Lower leg skin (tissue), 4 donors: ENCODE results near the gene ZC3H13. TPM values are rescaled to one million over a fixed set of nuclear protein-coding genes. Genes with fewer than 3 reads are reported as not detected.

ENCODE experiments used
- DNase-seq, 2 donors: peaks; one replicate each; pipeline ENCODE4 v3.0.0-alpha.2; 2019; ENCODE audit warnings: low spot score in 2 of 2
- H3K4me3 ChIP-seq: fragments of 200-600 bp; sonication (generic); 2 replicates; pipeline ENCODE4 v1.5.1; 2017; ENCODE audit warnings: mild to moderate bottlenecking, low read depth; ENCODE audit not compliant: poor library complexity, severe bottlenecking
- POLR2A ChIP-seq, 2 donors: fragments of 450-650 bp; IDR thresholded peaks; one replicate each; pipeline ENCODE4 v1.6.1; 2016 to 2017; ENCODE audit warnings: antibody characterized with exemption in 2 of 2, mild to moderate bottlenecking in 1 of 2, moderate library complexity in 1 of 2
- WGBS, 2 donors: methylation state at CpG; one replicate each; pipeline ENCODE4 v1.1.5; 2018; 5-methylcytosine and 5-hydroxymethylcytosine counted together
- intact Hi-C: fragments of 100-400 bp; cut with DNase I; formaldehyde crosslinking; loops from one replicate; pipeline ENCODE4 v1.15.0; 2023; ENCODE audit warnings: low total_unique reads
- total RNA-seq, 4 donors: library from RNA; depleted of rRNA; stranded (reverse); fragments of >200 nt; gene quantifications; one replicate each; pipeline ENCODE4 v1.1.0, GENCODE V29; 2016
- TF ChIP-seq, protein P1 (sequence below), 3 donors: fragments of 450-650 bp; IDR thresholded peaks; one replicate each; pipeline ENCODE4 v1.5.1; 2016; ENCODE audit warnings: antibody characterized with exemption in 3 of 3, mild to moderate bottlenecking in 3 of 3, moderate library complexity in 2 of 3

Gene ZC3H13
- total RNA-seq, 4 donors from 2014 or later = 21.1 to 42.5 (median 25.3) TPM

DNA sequence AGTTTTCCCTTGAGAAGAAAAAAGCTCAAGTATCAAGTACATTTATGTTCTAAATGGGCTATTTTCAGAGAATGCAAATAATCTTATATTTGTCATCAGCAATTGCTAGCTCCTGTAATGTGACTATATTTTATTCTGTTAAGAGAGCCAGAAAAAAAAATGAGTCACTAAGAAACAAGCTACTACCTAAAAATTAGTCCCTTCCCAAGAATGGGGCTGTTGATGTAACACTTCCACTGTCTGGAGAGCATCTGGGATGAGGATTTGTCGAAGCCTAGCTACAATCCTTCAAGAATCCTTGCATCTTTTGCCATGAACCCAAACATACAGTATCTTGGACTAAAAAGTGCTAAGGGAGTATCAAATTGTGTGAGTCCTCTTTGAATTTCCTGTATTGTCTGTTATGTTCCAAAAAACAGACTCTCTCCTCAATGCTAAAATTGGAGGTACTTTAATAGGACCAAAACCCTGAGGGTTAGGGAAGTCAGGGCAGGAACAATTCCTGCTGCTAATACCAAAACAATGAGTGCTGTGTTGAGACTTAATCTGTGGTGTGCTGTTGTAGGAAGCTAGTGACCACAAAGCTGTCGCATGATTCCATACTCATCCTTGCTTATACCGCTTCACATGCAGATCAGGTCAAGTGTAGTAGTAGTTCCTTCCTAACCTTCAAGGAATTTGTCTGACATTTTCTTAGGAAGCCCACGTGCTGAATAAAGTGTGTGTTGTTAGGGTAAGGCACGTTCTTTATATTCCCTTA is 4.9 kb upstream of the ZC3H13 start:
- H3K4me3 ChIP-seq = no peak overlapping the region
- intact Hi-C loops = no loop called here
- no peak for TF ChIP-seq POLR2A (IDR thresholded peaks at IDR 0.05)
- TF ChIP-seq, protein P1, sequence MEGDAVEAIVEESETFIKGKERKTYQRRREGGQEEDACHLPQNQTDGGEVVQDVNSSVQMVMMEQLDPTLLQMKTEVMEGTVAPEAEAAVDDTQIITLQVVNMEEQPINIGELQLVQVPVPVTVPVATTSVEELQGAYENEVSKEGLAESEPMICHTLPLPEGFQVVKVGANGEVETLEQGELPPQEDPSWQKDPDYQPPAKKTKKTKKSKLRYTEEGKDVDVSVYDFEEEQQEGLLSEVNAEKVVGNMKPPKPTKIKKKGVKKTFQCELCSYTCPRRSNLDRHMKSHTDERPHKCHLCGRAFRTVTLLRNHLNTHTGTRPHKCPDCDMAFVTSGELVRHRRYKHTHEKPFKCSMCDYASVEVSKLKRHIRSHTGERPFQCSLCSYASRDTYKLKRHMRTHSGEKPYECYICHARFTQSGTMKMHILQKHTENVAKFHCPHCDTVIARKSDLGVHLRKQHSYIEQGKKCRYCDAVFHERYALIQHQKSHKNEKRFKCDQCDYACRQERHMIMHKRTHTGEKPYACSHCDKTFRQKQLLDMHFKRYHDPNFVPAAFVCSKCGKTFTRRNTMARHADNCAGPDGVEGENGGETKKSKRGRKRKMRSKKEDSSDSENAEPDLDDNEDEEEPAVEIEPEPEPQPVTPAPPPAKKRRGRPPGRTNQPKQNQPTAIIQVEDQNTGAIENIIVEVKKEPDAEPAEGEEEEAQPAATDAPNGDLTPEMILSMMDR (IDR thresholded peaks at IDR 0.05) = no peak
- 54 to 65% methylated on average over 5 of the region's 5 CpGs for WGBS, 2 donors
- no peak for DNase-seq

DNA sequence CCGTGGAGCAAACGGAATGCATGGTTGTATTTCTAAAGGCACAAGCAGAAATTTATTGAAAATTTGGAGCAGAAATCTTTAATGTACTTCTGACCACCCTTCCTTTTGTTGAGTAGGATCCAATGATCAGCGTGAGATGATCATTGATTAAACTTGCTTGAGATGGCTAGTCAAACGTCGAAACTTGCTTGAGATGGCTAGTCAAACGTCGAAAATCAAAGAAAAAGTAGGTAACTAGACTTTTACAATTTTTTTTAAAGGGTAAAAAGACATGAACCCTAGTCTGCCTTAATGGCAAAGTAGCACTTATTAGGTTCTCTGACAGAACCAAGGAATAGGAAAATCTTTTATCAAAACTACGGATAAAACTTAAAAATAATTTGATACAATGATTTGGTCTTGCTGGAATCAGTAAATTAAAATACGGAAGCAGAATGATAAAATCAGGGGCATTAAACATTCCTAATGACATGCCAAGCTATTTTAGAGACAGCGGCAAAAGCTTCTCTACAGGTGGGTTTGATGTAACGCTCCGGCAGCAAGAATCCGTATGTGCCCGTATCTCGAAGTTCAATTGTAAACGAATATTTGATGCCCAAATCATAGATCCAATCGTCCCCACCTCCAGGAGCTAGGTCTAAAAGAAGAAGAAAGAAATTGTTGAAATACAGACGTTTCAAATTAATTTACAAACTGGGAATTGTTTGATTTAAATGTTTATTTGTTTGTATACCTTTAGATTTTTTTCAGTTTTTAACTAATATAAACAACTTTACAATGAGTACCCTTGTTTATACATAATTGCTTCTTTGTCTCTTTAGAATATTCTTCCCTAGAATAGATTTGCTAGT is 841 bp upstream of the ZC3H13 start:
- H3K4me3 ChIP-seq = peak overlapping the region; percentile 92
- WGBS, 2 donors = 18 to 24% methylated on average over 18 of the region's 18 CpGs
- no peak for TF ChIP-seq POLR2A (IDR thresholded peaks at IDR 0.05)
- TF ChIP-seq, protein P1 (IDR thresholded peaks at IDR 0.05) = no peak
- DNase-seq = no peak
- intact Hi-C loops = no loop called here

DNA sequence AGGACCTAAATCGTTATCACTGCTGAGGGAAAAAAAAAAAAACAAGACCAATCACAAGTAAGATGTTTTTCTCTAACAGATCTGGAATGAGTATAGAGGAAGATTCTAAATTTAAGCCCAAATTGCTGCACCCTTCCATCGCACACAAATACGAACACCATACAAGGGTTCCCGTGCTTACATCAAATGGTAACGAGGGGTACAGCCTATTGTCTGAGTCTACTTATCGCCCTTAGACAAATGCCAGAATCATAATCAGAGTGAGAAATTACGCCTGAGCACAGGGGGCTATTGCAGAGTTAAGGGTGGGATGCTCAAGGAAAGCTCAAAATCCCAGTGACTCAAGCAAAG is 603 bp downstream of the ZC3H13 start:
- WGBS, 2 donors = 1% methylated on average over 7 of the region's 7 CpGs
- intact Hi-C loops = no loop called here
- peak overlapping the region; percentile 92 for H3K4me3 ChIP-seq
- DNase-seq = no peak
- no peak for TF ChIP-seq POLR2A (IDR thresholded peaks at IDR 0.05)
- TF ChIP-seq, protein P1 (IDR thresholded peaks at IDR 0.05) = no peak

DNA sequence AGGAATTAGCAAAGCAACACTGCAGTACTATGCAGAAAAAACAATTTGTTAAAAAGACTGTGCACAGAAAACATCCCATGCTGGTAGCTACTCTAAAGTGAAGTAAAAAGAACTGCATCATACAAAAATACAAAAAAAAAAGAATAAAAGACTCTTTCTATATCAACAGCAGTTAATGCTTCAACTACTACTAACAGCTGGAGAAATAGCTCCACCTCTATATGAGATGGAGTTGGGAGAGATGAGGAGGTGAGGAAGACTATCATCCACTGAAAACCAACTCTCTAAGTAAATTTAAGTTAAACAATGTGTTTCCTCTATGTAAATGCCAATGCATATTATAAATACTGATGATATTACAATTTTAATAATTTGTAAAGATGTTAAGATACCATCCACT is 1.8 kb downstream of the ZC3H13 start:
- intact Hi-C loops = no loop called here
- H3K4me3 ChIP-seq = no peak overlapping the region

DNA sequence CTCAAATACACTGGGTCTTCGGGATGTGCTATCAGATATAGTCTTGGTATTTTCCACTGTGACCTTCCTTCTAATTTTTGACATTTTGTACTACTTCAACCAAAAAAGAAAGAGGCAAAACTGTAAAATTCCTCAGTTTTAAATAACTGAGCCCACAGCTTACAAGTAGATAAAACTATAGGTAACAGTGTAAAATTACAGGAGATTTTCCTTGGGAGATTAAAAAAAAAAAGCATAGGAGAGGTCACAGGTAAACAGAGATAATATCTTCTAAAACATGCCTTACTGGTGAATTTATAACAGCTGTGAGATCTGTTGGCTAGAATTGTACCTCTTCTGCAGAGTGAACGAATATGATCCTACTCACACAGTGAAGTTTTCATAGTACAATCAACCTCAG is 7.1 kb downstream of the ZC3H13 start:
- WGBS, 2 donors = 61 to 75% methylated on average over 2 of the region's 2 CpGs
- no peak for DNase-seq
- H3K4me3 ChIP-seq = no peak overlapping the region
- intact Hi-C loops = no loop called here
- no peak for TF ChIP-seq POLR2A (IDR thresholded peaks at IDR 0.05)
- TF ChIP-seq, protein P1 (IDR thresholded peaks at IDR 0.05) = no peak

More for the DNA sequence above, 1.8 kb downstream of the ZC3H13 start:
- DNase-seq = no peak
- TF ChIP-seq POLR2A (IDR thresholded peaks at IDR 0.05) = no peak
- TF ChIP-seq, protein P1 (IDR thresholded peaks at IDR 0.05) = no peak
